Left colon (tissue), 2 donors: ENCODE measurements around the gene SMIM12. TPM values are rescaled to one million over a fixed set of nuclear protein-coding genes. Genes with fewer than 3 reads are reported as not detected.

Source experiments
- ATAC-seq: fragments of 200-7000 bp; cut with Tn5 transposase; one replicate; pipeline ENCODE4 v1.9.1; 2020; ENCODE audit warnings: mild to moderate bottlenecking, moderate library complexity
- DNase-seq, 2 donors: peaks; one replicate each; pipeline ENCODE4 v3.0.0-alpha.2; 2020
- intact Hi-C, 2 donors: fragments of 100-400 bp; cut with DNase I in 1 of 2; cut with micrococcal nuclease in 1 of 2; formaldehyde crosslinking; loops; one replicate each; pipeline versions ENCODE4 v1.11.2 to v1.14.0; 2022; cut with DNase I, micrococcal nuclease
- long read RNA-seq: library from polyadenylated mRNA; unstranded; transcript quantifications from one replicate; pipeline ENCODE4 v2.0.0, GENCODE V29; 2021
- total RNA-seq, 2 donors: library from RNA; stranded (reverse); fragmentation: NEBNext Ultra II Directional; extraction: Animal tissue kit (Norgen Biotek cat#: 25700); gene quantifications; one replicate each; pipeline ENCODE4 v1.2.1, GENCODE V29; 2021
- donor health status: DM: no; HTN: no; CAD: no.
- donor health status: DM: yes; HTN: yes; CAD: no.

The SMIM12 gene, protein sequence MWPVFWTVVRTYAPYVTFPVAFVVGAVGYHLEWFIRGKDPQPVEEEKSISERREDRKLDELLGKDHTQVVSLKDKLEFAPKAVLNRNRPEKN
- total RNA-seq, result 10 to 100 TPM; 58.8 to 59.4 TPM
- long read RNA-seq, transcript SMIM12-202 (2 exons, 897 nt), result minor isoform, 10 of 92 reads
- long read RNA-seq, transcript SMIM12-206 (2 exons, 3,454 nt), result major isoform, 66 of 92 reads
- long read RNA-seq, partial matches to known transcripts, result 0 of 92 reads
- long read RNA-seq, other reads (novel, unspliced or antisense), result 16 of 92 reads

GRCh38 chr1:34859446-34860200 lies at the start of gene SMIM12:
Gene SMIM12, minus strand, starts transcription at chr1:34859749. Its CDS starts 3,772 bp downstream, at chr1:34855977.
- DNase-seq, result peak; percentile 96 to 97
- peak; percentile 95 for ATAC-seq
- intact Hi-C loops, result no loop called here

DNA sequence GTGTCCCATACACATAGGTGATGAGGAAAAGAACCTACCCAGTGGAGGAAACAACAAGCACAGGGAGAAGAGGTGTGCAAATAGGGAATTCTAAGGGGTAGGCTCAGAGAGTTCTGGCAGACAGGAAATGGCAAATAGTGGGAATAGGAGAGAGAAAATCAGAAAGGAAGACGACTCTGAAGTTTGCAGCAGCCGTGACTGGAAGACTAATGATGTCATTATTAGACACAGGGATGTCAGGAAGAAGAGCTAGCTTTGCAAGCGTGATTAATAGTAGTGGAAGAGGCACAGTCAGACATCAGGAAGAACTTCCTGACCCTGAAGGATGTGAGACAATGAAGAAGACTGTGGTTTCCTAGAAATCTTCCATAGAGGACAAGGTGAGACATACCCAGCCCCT lies 48.8 kb upstream of the SMIM12 start:
- ATAC-seq, result no peak
- intact Hi-C loops, result no loop called here
- no peak for DNase-seq

DNA sequence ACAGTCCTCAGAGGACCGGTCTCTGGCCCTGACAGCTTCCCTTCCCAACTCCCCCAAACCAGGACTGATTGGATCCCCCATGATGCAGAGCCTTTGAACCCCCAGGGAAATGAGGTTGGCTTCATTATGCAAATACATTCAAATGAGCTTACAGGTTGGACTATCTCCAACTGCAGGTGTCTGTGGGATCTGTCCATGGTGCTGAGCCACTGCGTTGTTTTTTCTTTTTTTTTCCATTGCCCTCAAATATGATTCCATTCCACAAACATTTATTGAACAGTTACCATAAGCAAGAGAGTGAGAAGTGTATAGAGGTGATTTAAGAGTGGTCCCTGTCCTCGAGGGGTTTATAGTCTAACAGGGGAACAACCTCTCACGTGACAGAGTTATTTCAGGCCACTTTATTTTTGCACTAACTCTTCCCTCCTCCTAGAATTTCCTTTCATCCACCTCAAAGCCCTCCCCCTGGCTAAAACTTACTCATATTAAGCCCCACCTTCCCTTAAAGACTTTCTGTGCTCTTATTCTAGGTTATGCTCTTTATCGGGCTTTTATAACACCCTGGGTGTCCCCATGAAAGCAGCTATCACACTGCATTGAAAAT lies 48.0 kb upstream of the SMIM12 start:
- ATAC-seq, result no peak
- DNase-seq, result no peak
- intact Hi-C loops, result no loop called here

- intact Hi-C loops, result no loop called here
- ATAC-seq, result no peak
These were observed 47.2 kb upstream of the SMIM12 start for GRCh38 chr1:34906756-34907155.

DNA sequence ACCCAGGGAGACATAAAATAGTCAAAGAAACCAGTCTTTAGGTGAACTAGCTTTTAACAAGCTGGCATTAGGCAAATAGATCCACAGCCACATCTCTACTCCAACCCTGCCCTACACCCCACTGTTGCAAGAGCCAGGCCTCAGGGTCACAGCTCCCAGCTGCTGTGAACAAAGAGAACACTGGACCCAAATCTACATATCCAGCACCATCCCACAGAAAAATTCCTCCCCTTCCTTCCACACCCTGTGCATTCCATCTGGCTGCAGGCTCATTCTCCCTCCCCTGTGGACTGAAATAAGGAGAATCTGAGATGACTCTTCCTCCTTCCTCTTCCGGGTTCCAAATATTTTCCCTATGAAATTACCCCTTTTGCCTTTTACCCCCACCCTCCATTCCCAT lies 46.7 kb upstream of the SMIM12 start:
- no peak for ATAC-seq

More at GRCh38 chr1:34906756-34907155, 47.2 kb upstream of the SMIM12 start:
- DNase-seq, result no peak

GRCh38 chr1:34905098-34905459 lies 45.5 kb upstream of the SMIM12 start:
- no peak for DNase-seq
- intact Hi-C loops, result no loop called here
- no peak for ATAC-seq

More for the DNA sequence above, 46.7 kb upstream of the SMIM12 start:
- DNase-seq, result no peak
- intact Hi-C loops, result no loop called here

DNA sequence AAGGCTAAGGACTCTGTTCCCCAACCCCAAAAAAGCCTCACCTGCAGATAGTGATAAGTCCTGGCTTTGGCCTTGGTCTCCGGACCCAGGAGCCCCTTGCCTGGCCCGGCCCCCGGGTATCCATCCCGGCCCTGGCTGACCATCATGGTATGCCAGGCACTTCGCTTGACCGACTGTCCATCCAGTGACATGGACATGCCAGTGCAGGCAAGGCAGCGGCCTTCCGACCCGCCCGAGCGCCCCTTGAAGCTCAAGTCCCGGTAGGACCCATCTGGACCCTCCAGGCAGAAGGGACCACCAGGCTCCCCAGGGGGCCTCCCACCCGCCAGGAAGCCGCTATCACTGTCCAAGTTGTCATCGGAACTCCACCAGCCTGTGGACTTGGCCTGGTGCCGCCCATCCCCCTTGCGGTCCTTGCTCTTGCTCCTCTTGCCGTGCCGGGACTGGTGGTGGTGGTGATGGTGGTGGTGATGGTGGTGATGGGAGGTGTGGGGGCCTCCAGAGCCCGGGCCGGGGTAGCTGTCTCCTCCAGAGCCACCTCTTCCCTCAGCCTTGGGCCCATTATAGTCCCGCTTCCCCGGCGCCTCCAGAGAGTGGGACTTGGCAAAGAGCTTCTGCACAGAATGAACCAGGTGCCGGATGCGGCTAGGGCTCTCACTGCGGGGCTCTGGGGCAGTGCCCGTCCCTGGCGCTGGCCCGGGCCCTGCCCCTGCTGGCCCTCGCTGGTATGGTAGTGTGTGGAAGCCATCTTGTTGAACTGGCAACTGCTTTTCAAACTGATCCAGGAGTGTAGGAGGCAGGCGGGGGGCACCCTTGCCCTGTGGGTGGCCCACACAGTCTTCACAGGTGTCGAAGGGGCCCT lies 44.9 kb upstream of the SMIM12 start:
- ATAC-seq, result no peak
- intact Hi-C loops, result no loop called here
- no peak for DNase-seq

DNA sequence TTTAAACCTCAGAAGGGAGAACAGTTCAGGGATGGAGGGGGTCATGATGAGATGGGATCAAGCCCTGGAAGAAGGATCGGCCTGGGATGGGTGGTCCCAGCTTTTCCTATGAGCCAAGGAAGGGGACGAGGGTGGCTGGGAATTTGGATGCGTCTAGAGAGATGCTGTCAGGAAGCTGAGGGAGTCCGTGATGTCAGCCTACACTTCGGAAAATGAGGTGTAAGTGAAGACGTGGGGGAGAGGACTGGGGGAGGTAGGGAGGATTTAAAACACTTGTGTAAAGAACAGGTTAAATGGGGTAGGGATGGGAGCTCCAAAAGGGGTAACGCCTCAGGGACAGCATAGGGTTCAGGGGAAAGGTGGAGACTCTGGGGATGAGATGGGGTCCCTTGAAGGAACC lies 42.4 kb upstream of the SMIM12 start:
- DNase-seq (no peak), ATAC-seq (no peak)
- intact Hi-C loops, result no loop called here

DNA sequence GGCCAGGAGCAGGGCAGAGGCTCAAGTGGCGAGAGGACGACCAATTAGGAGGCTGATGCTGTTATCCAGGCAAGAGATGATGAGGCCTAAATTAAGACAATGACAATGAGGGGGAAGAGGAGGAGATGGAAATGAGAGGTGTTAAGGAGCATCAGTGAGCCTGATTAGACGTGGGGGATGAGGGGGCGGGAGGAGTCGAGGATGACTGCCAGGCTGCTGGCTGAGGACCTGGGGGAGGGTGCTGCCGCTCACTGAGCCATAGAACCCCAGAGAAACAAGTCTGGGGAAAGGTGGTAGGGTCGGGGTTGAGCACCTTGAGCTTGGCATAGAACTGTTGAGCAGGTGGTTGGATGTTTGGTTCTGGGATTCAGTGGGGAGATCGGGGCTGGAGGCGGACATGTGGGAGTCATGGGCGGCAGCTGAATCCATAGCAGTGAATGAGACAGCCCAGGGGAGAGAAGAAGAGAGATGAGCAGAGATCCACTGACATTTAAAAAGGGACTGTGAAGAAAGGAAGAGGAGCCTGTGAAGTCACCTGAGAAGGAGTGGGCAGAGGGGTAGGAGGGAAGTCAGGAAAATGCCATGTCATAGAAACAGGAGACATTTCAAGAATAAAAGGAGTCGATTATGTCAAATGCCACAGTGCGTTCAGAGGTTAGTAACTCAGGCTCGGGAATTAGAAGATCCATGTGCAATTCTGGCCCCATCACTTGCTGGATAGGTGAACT lies 41.4 kb upstream of the SMIM12 start:
- DNase-seq (no peak), ATAC-seq (no peak)
- intact Hi-C loops, result no loop called here

DNA sequence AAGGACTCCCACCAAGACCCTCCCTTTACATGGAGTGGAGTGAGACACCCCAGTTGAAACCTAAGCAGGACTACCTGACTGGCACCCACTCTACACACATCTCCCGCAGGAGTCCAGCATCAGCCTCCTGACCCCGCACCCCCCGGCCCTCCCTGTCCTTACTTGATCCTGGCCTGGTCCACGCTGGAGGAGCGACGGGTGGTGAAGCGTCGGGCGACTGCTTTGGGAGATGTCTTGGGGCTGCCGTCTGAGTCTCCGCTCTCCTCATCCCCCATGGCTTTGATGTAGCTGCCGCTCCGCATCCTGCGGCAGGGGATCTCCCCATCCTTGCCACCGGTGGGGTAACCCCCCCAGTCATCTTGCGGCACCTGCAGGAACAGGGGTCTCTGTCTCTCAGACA lies 40.4 kb upstream of the SMIM12 start:
- DNase-seq (no peak), ATAC-seq (no peak)
- intact Hi-C loops, result no loop called here

DNA sequence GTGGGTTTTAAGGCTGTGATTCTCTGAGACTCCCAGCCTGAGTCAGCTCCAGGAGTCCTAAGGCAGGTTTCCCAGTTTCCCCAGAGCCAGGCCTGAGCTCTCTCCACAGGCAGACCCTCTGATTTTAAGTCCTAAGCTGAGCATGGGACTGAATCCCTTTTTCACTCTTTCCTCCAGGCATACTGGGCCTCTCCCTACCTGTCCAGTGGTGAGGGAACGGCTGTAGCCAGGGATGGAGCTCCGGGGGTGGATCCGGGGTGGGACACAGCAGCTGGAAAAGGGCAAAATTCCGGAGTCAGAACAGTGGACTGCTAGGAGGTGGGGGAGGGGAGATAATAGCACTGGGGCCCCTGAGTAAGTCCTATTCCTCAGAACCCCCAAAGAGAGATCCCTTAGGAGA lies 39.9 kb upstream of the SMIM12 start:
- ATAC-seq, result no peak
- intact Hi-C loops, result no loop called here

GRCh38 chr1:34898330-34898761 lies 38.8 kb upstream of the SMIM12 start:
- no peak for DNase-seq

More for the DNA sequence above, 39.9 kb upstream of the SMIM12 start:
- DNase-seq, result no peak

GRCh38 chr1:34896612-34897011 lies 37.1 kb upstream of the SMIM12 start:
- no peak for ATAC-seq
- intact Hi-C loops, result no loop called here
- DNase-seq, result no peak

More at GRCh38 chr1:34898330-34898761, 38.8 kb upstream of the SMIM12 start:
- ATAC-seq, result peak; percentile 91
- intact Hi-C loops, result no loop called here

DNA sequence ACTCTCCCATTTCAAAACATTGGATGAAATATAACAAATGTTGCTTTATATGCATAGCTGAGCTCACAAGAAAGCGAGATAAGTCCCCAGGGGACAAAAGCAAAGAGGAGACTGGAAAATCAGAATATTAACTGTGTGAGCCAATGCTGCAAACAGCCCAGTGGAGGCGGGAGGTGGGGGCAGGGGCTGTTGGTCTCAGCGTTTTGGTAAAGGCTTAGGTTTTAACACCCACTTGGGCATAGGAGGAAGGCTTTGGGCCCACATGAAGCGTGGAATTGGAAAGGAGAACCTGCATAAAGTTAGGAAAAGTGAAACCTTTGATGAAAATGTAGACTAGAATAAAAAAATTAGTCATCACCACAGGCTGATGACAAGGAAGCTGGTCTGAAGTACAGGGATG lies 30.2 kb upstream of the SMIM12 start:
- DNase-seq, result no peak
- no peak for ATAC-seq
- intact Hi-C loops, result no loop called here

GRCh38 chr1:34887593-34887992 lies 28.0 kb upstream of the SMIM12 start:
- no peak for DNase-seq
- no peak for ATAC-seq
- intact Hi-C loops, result no loop called here

- intact Hi-C loops, result no loop called here
- ATAC-seq, result peak; percentile 91
- peak; percentile 46 to 73 for DNase-seq
These were observed 26.1 kb upstream of the SMIM12 start for GRCh38 chr1:34885405-34886247.

DNA sequence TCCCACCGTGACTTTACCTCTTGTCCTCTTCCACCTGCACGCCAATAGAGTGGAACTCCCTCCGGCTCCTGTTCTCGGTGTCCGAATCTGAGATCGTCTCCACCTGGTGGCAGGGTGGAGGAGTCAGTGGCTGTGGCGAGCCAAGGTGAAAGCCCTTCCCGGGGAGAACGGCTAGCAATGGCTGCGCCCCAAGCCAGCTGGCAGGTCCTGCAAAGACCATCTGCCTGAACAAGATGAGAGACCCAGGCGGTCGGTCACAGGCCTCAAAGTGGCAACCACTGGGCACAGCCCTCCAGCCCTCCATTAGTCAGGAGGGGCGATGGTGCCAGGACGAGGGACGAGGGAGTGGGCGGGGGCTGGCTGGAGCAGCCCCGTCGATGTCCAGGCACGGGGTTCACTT lies 25.4 kb upstream of the SMIM12 start:
- no peak for DNase-seq
- peak; percentile 51 for ATAC-seq
- intact Hi-C loops, result no loop called here

- intact Hi-C loops, result no loop called here
- ATAC-seq (no peak), DNase-seq (no peak)
These were observed 25.0 kb upstream of the SMIM12 start for GRCh38 chr1:34884536-34884935.
